GM19397 (cell line): Measurements from ENCODE around the gene RTN1.

Experiments
- ATAC-seq: cut with Tn5 transposase; IDR thresholded peaks from one replicate; pipeline ENCODE4 v1.9.1; 2021; ENCODE audit warnings: mild to moderate bottlenecking, moderate library complexity; ENCODE audit not compliant: unreplicated experiment

Gene RTN1

GRCh38 chr14:59632381-59632780, 238.2 kb downstream of the RTN1 start:
- no peak for ATAC-seq

- ATAC-seq, result no peak
These were observed 239.3 kb downstream of the RTN1 start for GRCh38 chr14:59631237-59631636.

- ATAC-seq, result no peak
These were observed 240.2 kb downstream of the RTN1 start for GRCh38 chr14:59630288-59630963.

- ATAC-seq, result no peak
These were observed 240.9 kb downstream of the RTN1 start for GRCh38 chr14:59629444-59630287.

- no peak for ATAC-seq
These were observed 243.5 kb downstream of the RTN1 start for GRCh38 chr14:59627011-59627520.

- ATAC-seq, result no peak
These were observed 247.9 kb downstream of the RTN1 start for GRCh38 chr14:59622631-59623030.

- ATAC-seq, result no peak
These were observed 251.5 kb downstream of the RTN1 start for GRCh38 chr14:59619061-59619460.

GRCh38 chr14:59601056-59601455, 269.5 kb downstream of the RTN1 start:
- no peak for ATAC-seq

GRCh38 chr14:59600211-59600945, 270.2 kb downstream of the RTN1 start:
- ATAC-seq, result no peak

GRCh38 chr14:59595071-59595470, 275.5 kb downstream of the RTN1 start:
- ATAC-seq, result no peak

GRCh38 chr14:59591641-59592370, 278.8 kb downstream of the RTN1 start:
- ATAC-seq, result no peak

GRCh38 chr14:59588101-59588500, 282.5 kb downstream of the RTN1 start:
- ATAC-seq, result no peak

- no peak for ATAC-seq
These were observed 284.6 kb downstream of the RTN1 start for GRCh38 chr14:59585891-59586554.

- ATAC-seq, result no peak
These were observed 286.8 kb downstream of the RTN1 start for GRCh38 chr14:59583755-59584154.

- no peak for ATAC-seq
These were observed 287.6 kb downstream of the RTN1 start for GRCh38 chr14:59582845-59583509.

GRCh38 chr14:59582161-59582560, 288.4 kb downstream of the RTN1 start:
- ATAC-seq, result no peak

- ATAC-seq, result no peak
These were observed 289.7 kb downstream of the RTN1 start for GRCh38 chr14:59580911-59581310.

- peak; percentile 97 for ATAC-seq
These were observed 294.0 kb downstream of the RTN1 start, which contains the start of gene CCDC175 for GRCh38 chr14:59576332-59577294. CCDC175 (minus strand) TSS chr14:59576812; CDS start chr14:59576775, 37 bp downstream.
